MG63 (cell line): ENCODE measurements around the gene PTCHD4. TPM values are rescaled to one million over a fixed set of nuclear protein-coding genes. Genes with fewer than 3 reads are reported as not detected.
"Not testable (repeated sequence)": the region's sequence is repeated elsewhere in the genome, so short reads cannot be mapped to it uniquely, and the experiment has no call there.

Source experiments
- DNase-seq: peaks from one replicate; pipeline ENCODE4 v3.0.0-alpha.2; 2020
- H3K27me3 ChIP-seq: fragments of 250-450 bp; sonication (Bioruptor Pico); 2 replicates; pipeline ENCODE4 v1.5.1; 2020; ENCODE audit warnings: mild to moderate bottlenecking, moderate library complexity
- H3K36me3 ChIP-seq: fragments of 250-450 bp; sonication (Bioruptor Pico); 2 replicates; pipeline ENCODE4 v1.5.1; 2020; ENCODE audit warnings: mild to moderate bottlenecking, moderate library complexity
- H3K4me3 ChIP-seq: fragments of 250-450 bp; sonication (Bioruptor Pico); 2 replicates; pipeline ENCODE4 v1.5.1; 2020; ENCODE audit warnings: mild to moderate bottlenecking, moderate library complexity
- H3K9me3 ChIP-seq: fragments of 250-450 bp; sonication (Bioruptor Pico); 2 replicates; pipeline ENCODE4 v1.5.1; 2020; ENCODE audit warnings: mild to moderate bottlenecking, moderate library complexity
- total RNA-seq: library from RNA; depleted of rRNA; stranded (reverse); fragments of >200 nt; shearing (Covaris generic); gene quantifications from 2 replicates; pipeline ENCODE4 v1.2.3, GENCODE V29; 2014; ENCODE audit warnings: low replicate concordance; rRNA removed

The PTCHD4 gene
- total RNA-seq: not detected in 2 replicates

- H3K9me3 ChIP-seq: 0 out of 2 replicates have a peak, but pooled peaks cover 1% of the 10 kb centered on the region
- H3K36me3 ChIP-seq: no peaks in the 10 kb centered on the region
- no peaks in the 10 kb centered on the region for H3K27me3 ChIP-seq
- DNase-seq: peak; percentile 78
- H3K4me3 ChIP-seq: no peak within 1 kb of the TSS
Observed at GRCh38 chr6:48111143-48111506, at the start of gene PTCHD4. PTCHD4 (minus strand) TSS chr6:48111197; CDS start chr6:48068957, 42,240 bp downstream.

- H3K36me3 ChIP-seq: no peaks in the 10 kb centered on the region
- H3K27me3 ChIP-seq: no peaks in the 10 kb centered on the region
- peaks cover 27% of the 10 kb centered on the region for H3K9me3 ChIP-seq
- H3K4me3 ChIP-seq: no peak overlapping the region
- peak; percentile 36 for DNase-seq
Observed at GRCh38 chr6:48151142-48151541, 40.1 kb upstream of the PTCHD4 start.

- DNase-seq: no peak
- peaks cover 27% of the 10 kb centered on the region for H3K9me3 ChIP-seq
- no peaks in the 10 kb centered on the region for H3K27me3 ChIP-seq
- H3K4me3 ChIP-seq: no peak overlapping the region
- no peaks in the 10 kb centered on the region for H3K36me3 ChIP-seq
Observed at GRCh38 chr6:48150701-48151100, 39.7 kb upstream of the PTCHD4 start.

GRCh38 chr6:48147051-48147450 lies 36.1 kb upstream of the PTCHD4 start:
- no peaks in the 10 kb centered on the region for H3K27me3 ChIP-seq
- H3K36me3 ChIP-seq: no peaks in the 10 kb centered on the region
- H3K4me3 ChIP-seq: no peak overlapping the region
- peaks cover 9% of the 10 kb centered on the region; the same call in 1 of the 2 replicates for H3K9me3 ChIP-seq
- no peak for DNase-seq

GRCh38 chr6:48144021-48144420 lies 33.0 kb upstream of the PTCHD4 start:
- DNase-seq: no peak

GRCh38 chr6:48141975-48142374 lies 31.0 kb upstream of the PTCHD4 start:
- no peak for DNase-seq
- no peaks in the 10 kb centered on the region for H3K27me3 ChIP-seq
- no peaks in the 10 kb centered on the region for H3K9me3 ChIP-seq
- no peaks in the 10 kb centered on the region for H3K36me3 ChIP-seq
- no peak overlapping the region for H3K4me3 ChIP-seq

More at GRCh38 chr6:48144021-48144420, 33.0 kb upstream of the PTCHD4 start:
- H3K9me3 ChIP-seq: no peaks in the 10 kb centered on the region
- no peak overlapping the region for H3K4me3 ChIP-seq
- no peaks in the 10 kb centered on the region for H3K36me3 ChIP-seq
- no peaks in the 10 kb centered on the region for H3K27me3 ChIP-seq

- H3K4me3 ChIP-seq: no peak overlapping the region
- no peaks in the 10 kb centered on the region for H3K27me3 ChIP-seq
- H3K36me3 ChIP-seq: no peaks in the 10 kb centered on the region
- DNase-seq: no peak
- H3K9me3 ChIP-seq: no peaks in the 10 kb centered on the region
Observed at GRCh38 chr6:48139818-48140614, 29.0 kb upstream of the PTCHD4 start.

GRCh38 chr6:48136856-48137255 lies 25.9 kb upstream of the PTCHD4 start:
- no peak for DNase-seq
- Histone ChIP-seq H3K36me3 (no peaks in the 10 kb centered on the region), H3K27me3 (no peaks in the 10 kb centered on the region), H3K9me3 (no peaks in the 10 kb centered on the region), H3K4me3 (no peak overlapping the region)

GRCh38 chr6:48135323-48136084 lies 24.5 kb upstream of the PTCHD4 start:
- no peaks in the 10 kb centered on the region for H3K27me3 ChIP-seq
- peak; percentile 10 for DNase-seq
- H3K4me3 ChIP-seq: no peak overlapping the region
- no peaks in the 10 kb centered on the region for H3K9me3 ChIP-seq
- H3K36me3 ChIP-seq: no peaks in the 10 kb centered on the region

- Histone ChIP-seq H3K9me3 (no peaks in the 10 kb centered on the region), H3K36me3 (no peaks in the 10 kb centered on the region), H3K27me3 (no peaks in the 10 kb centered on the region), H3K4me3 (no peak overlapping the region)
- no peak for DNase-seq
Observed at GRCh38 chr6:48134246-48134645, 23.2 kb upstream of the PTCHD4 start.

- Histone ChIP-seq H3K27me3 (no peaks in the 10 kb centered on the region), H3K36me3 (no peaks in the 10 kb centered on the region)
Observed at GRCh38 chr6:48123601-48124000, 12.6 kb upstream of the PTCHD4 start.

GRCh38 chr6:48121983-48122749 lies 11.2 kb upstream of the PTCHD4 start:
- not testable (repeated sequence) for H3K4me3 ChIP-seq, DNase-seq, H3K9me3 ChIP-seq, H3K36me3 ChIP-seq, H3K27me3 ChIP-seq

More at GRCh38 chr6:48123601-48124000, 12.6 kb upstream of the PTCHD4 start:
- Histone ChIP-seq H3K9me3 (no peaks in the 10 kb centered on the region), H3K4me3 (no peak overlapping the region)
- no peak for DNase-seq

GRCh38 chr6:48116699-48117645 lies 6.0 kb upstream of the PTCHD4 start:
- Histone ChIP-seq H3K27me3 (no peaks in the 10 kb centered on the region), H3K9me3 (no peaks in the 10 kb centered on the region), H3K36me3 (no peaks in the 10 kb centered on the region), H3K4me3 (no peak overlapping the region)
- DNase-seq: no peak

- Histone ChIP-seq H3K27me3 (no peaks in the 10 kb centered on the region), H3K9me3 (no peaks in the 10 kb centered on the region), H3K36me3 (no peaks in the 10 kb centered on the region), H3K4me3 (no peak overlapping the region)
- no peak for DNase-seq
Observed at GRCh38 chr6:48113130-48113529, 2.1 kb upstream of the PTCHD4 start.

- Histone ChIP-seq H3K36me3 (no peaks in the 10 kb centered on the region), H3K9me3 (no peaks in the 10 kb centered on the region), H3K27me3 (no peaks in the 10 kb centered on the region), H3K4me3 (no peak overlapping the region)
- DNase-seq: no peak
Observed at GRCh38 chr6:48111575-48111974, 578 bp upstream of the PTCHD4 start.
